Ascending aorta (tissue), 2 donors: Measurements from ENCODE around the gene REEP6. TPM values are rescaled to one million over a fixed set of nuclear protein-coding genes. Genes with fewer than 3 reads are reported as not detected.
"Not testable (repeated sequence)": the region's sequence is repeated elsewhere in the genome, so short reads cannot be mapped to it uniquely, and the experiment has no call there.

Source experiments
- DNase-seq, 2 donors: peaks; one replicate each; pipeline ENCODE4 v3.0.0-alpha.2; 2019; ENCODE audit warnings: low spot score in 2 of 2
- H3K27ac ChIP-seq, 2 donors: fragments of 200-600 bp; sonication (generic); one replicate each; pipeline ENCODE4 v1.5.1; 2016 to 2017; ENCODE audit warnings: mild to moderate bottlenecking in 1 of 2
- H3K27me3 ChIP-seq: fragments of 200-600 bp; sonication (generic); one replicate; pipeline ENCODE4 v1.5.1; 2017
- H3K36me3 ChIP-seq, 2 donors: fragments of 200-600 bp; sonication (generic); one replicate each; pipeline ENCODE4 v1.5.1; 2016
- H3K4me1 ChIP-seq, 2 donors: fragments of 200-600 bp; sonication (generic); one replicate each; pipeline ENCODE4 v1.5.1; 2016 to 2017; ENCODE audit warnings: mild to moderate bottlenecking in 1 of 2
- H3K4me3 ChIP-seq, 2 donors: fragments of 200-600 bp; sonication (generic); one replicate each; pipeline ENCODE4 v1.5.1; 2016 to 2017; ENCODE audit warnings: mild to moderate bottlenecking in 1 of 2
- H3K9me3 ChIP-seq, 2 donors: fragments of 200-600 bp; sonication (generic); one replicate each; pipeline ENCODE4 v1.5.1; 2016
- CTCF ChIP-seq, 3 experiments: fragments of 200-600 bp in 2 of 3; fragments of 450-650 bp in 1 of 3; sonication (generic) in 2 of 3; IDR thresholded peaks; one replicate each; pipeline ENCODE4 v1.5.1; 2016 to 2019; ENCODE audit warnings: antibody characterized with exemption in 3 of 3, mild to moderate bottlenecking in 1 of 3, moderate library complexity in 1 of 3
- intact Hi-C: fragments of 100-400 bp; cut with DNase I; formaldehyde crosslinking; loops from one replicate; pipeline ENCODE4 v1.15.1; 2023
- total RNA-seq: library from RNA; depleted of rRNA; stranded (reverse); fragments of >200 nt; gene quantifications from one replicate; pipeline ENCODE4 v1.1.0, GENCODE V29; 2016

REEP6 gene
- total RNA-seq, 1 donor from 2014 or later = 3.2 TPM

- H3K27me3 ChIP-seq = no peaks in the 10 kb centered on the region
- H3K36me3 ChIP-seq = no peaks in the 10 kb centered on the region
- intact Hi-C loops = no loop called here
- no peak overlapping the region for H3K4me3 ChIP-seq
- H3K9me3 ChIP-seq = no peaks in the 10 kb centered on the region
- no peak for TF ChIP-seq CTCF (IDR thresholded peaks at IDR 0.05)
- DNase-seq = no peak
- H3K4me1 ChIP-seq = no peaks in the 10 kb centered on the region
- no peak overlapping the region for H3K27ac ChIP-seq
These were observed 42.6 kb downstream of the REEP6 start for GRCh38 chr19:1533510-1534150.

- no peaks in the 10 kb centered on the region for H3K4me1 ChIP-seq
These were observed 44.0 kb downstream of the REEP6 start for GRCh38 chr19:1534972-1535371.

GRCh38 chr19:1535699-1536098 lies 44.7 kb downstream of the REEP6 start:
- DNase-seq, H3K4me3 ChIP-seq, H3K36me3 ChIP-seq, H3K27me3 ChIP-seq, H3K27ac ChIP-seq, H3K9me3 ChIP-seq, intact Hi-C loops, H3K4me1 ChIP-seq: not testable (repeated sequence)

More at GRCh38 chr19:1534972-1535371, 44.0 kb downstream of the REEP6 start:
- TF ChIP-seq CTCF (IDR thresholded peaks at IDR 0.05) = no peak
- intact Hi-C loops = no loop called here
- H3K4me3 ChIP-seq = no peak overlapping the region
- H3K36me3 ChIP-seq = no peaks in the 10 kb centered on the region
- H3K27ac ChIP-seq = no peak overlapping the region
- no peak for DNase-seq
- no peaks in the 10 kb centered on the region for H3K9me3 ChIP-seq
- no peaks in the 10 kb centered on the region for H3K27me3 ChIP-seq

GRCh38 chr19:1538978-1539377 lies 48.0 kb downstream of the REEP6 start:
- Histone ChIP-seq H3K4me1 (peaks cover 0 to 2% of the 10 kb centered on the region in 2 donors), H3K27me3 (no peaks in the 10 kb centered on the region), H3K27ac (no peak overlapping the region), H3K36me3 (no peaks in the 10 kb centered on the region), H3K4me3 (no peak overlapping the region), H3K9me3 (no peaks in the 10 kb centered on the region)
- no peak for TF ChIP-seq CTCF (IDR thresholded peaks at IDR 0.05)
- intact Hi-C loops = no loop called here
- no peak for DNase-seq

GRCh38 chr19:1539749-1540148 lies 48.8 kb downstream of the REEP6 start:
- H3K27ac ChIP-seq = not testable (repeated sequence)

GRCh38 chr19:1540365-1540925 lies 49.5 kb downstream of the REEP6 start:
- no peak for TF ChIP-seq CTCF (IDR thresholded peaks at IDR 0.05)
- Histone ChIP-seq H3K36me3 (no peaks in the 10 kb centered on the region), H3K4me3 (no peak overlapping the region), H3K4me1 (peaks cover 0 to 2% of the 10 kb centered on the region in 2 donors), H3K27me3 (no peaks in the 10 kb centered on the region), H3K27ac (no peak overlapping the region), H3K9me3 (no peaks in the 10 kb centered on the region)
- intact Hi-C loops = no loop called here
- no peak for DNase-seq

More at GRCh38 chr19:1539749-1540148, 48.8 kb downstream of the REEP6 start:
- intact Hi-C loops, H3K9me3 ChIP-seq, H3K4me1 ChIP-seq, H3K4me3 ChIP-seq, H3K27me3 ChIP-seq, H3K36me3 ChIP-seq, DNase-seq: not testable (repeated sequence)

Other genes with a start within 250 kb of the REEP6 start
- 232 TPM for gene ATP5F1D, start 249.4 kb upstream of the REEP6 start, total RNA-seq
- 307 TPM for gene MIDN, start 242.6 kb upstream of the REEP6 start, total RNA-seq
- gene CIRBP, start 221.8 kb upstream of the REEP6 start, total RNA-seq = 442 TPM
- 156 TPM for gene FAM174C, start 215.7 kb upstream of the REEP6 start, total RNA-seq
- gene EFNA2, start 205.3 kb upstream of the REEP6 start, total RNA-seq = not detected
- 216 TPM for gene NDUFS7, start 107.3 kb upstream of the REEP6 start, total RNA-seq
- 56.4 TPM for gene GAMT, start 89.6 kb upstream of the REEP6 start, total RNA-seq
- 15.8 TPM for gene DAZAP1, start 83.6 kb upstream of the REEP6 start, total RNA-seq
- 3,111 TPM for gene RPS15, start 52.8 kb upstream of the REEP6 start, total RNA-seq
- gene APC2, start 41.1 kb upstream of the REEP6 start, total RNA-seq = not detected
- 32.7 TPM for gene C19orf25, start 12.0 kb upstream of the REEP6 start, total RNA-seq
- 1.5 TPM for gene PCSK4, start 831 bp upstream of the REEP6 start, total RNA-seq
- gene ADAMTSL5, start 21.8 kb downstream of the REEP6 start, total RNA-seq = 0.43 TPM
- not detected for gene PLK5, start 32.9 kb downstream of the REEP6 start, total RNA-seq
- gene MEX3D, start 77.1 kb downstream of the REEP6 start, total RNA-seq = 83.7 TPM
- gene MBD3, start 101.7 kb downstream of the REEP6 start, total RNA-seq = 143 TPM
- gene UQCR11, start 114.3 kb downstream of the REEP6 start, total RNA-seq = 61.0 TPM
- gene TCF3, start 161.4 kb downstream of the REEP6 start, total RNA-seq = 209 TPM